Fibroblast of skin of back (primary cell): ENCODE data around the gene KRTAP5-7. TPM values are rescaled to one million over a fixed set of nuclear protein-coding genes. Genes with fewer than 3 reads are reported as not detected.
"Not testable (repeated sequence)": the region's sequence is repeated elsewhere in the genome, so short reads cannot be mapped to it uniquely, and the experiment has no call there.

Experiments used
- DNase-seq: peaks from one replicate; pipeline ENCODE4 v3.0.0-alpha.2; 2013
- polyA plus RNA-seq, 2 experiments: library from polyadenylated mRNA; unstranded; fragments of 120-200 nt; gene quantifications; one replicate each; pipeline ENCODE4 v1.2.1, GENCODE V29; 2013; ENCODE audit not compliant: insufficient read length in 2 of 2

KRTAP5-7 gene, protein sequence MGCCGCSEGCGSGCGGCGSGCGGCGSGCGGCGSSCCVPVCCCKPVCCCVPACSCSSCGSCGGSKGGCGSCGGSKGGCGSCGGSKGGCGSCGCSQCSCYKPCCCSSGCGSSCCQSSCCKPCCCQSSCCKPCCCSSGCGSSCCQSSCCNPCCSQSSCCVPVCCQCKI
- polyA plus RNA-seq (2013, experiment 1 of 2; ENCODE audit: insufficient read length): not detected
- not detected for polyA plus RNA-seq (2013, experiment 2 of 2; ENCODE audit: insufficient read length)

DNA sequence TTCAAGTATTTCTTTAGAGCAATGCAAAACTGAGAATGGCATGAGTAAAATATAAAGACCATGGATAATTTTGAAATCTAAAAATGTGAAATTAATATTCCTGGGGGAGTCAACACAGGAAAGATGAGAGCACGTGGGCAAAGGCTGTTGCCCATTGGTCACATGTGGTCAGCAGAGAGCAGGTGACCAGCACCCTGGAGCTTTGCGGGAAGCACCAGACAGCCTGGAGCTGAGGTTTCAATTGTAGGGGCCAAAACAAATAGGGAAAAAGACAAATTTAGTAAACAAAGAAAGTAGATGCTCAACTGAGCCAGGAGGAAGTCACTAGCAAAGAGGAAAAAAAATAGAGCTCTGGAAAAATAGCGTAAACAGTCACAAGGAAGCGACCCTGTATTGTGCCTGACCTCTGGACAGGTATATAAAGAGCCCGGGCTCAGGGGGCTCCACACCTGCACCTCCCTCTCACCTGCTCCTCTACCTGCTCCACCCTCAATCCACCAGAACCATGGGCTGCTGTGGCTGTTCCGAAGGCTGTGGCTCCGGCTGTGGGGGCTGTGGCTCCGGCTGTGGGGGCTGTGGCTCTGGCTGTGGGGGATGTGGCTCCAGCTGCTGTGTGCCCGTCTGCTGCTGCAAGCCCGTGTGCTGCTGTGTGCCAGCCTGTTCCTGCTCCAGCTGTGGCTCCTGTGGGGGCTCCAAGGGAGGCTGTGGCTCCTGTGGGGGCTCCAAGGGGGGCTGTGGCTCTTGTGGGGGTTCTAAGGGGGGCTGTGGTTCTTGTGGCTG, at the start of gene KRTAP5-7:
TSS of gene KRTAP5-7 (plus strand) at position 472 of the 780 bp plus-strand sequence. CDS start at position 506, 34 bp downstream.
- DNase-seq: not testable (repeated sequence)

DNA sequence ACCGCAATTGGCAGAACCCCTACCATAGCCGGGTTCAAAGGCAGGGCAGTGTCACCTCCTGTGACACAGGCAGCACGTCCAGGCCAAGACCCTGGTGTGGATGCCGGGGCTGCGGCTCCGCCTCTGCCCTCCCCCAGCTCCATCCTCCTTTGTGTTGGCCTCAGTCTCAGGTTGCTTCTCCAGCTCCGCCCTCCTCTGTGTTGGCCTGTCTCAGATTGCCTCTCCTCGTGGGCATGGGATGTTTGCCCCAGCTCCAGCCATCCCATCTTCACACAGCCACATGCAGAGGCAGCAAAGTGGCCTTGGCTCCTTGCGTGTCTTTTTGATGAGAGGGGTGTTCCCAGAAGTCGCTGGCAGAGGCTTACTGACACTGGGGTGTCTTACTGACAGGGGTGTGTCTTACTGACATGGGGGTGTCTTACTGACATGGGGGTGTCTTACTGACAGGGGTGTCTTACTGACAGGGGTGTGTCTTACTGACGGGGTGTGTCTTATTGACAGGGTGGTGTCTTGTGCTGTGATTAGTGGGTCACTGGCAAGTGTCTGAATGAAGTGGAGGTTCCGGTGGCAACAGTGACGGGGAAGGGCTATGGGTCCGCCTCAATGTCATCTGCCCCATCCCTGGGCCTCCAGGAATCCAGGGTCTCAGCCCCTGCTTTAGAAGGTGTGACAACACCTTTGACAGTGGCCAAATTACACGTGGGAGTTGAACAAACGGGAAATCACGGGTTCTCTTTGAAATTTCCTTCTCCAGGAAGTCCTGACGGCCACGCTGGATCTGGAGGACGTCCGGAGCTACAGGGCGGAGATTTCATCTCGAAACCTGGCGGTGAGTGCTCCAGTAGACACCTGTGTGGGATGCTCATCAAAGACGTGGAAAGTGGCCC, 49.2 kb upstream of the KRTAP5-7 start:
- DNase-seq: no peak

DNA sequence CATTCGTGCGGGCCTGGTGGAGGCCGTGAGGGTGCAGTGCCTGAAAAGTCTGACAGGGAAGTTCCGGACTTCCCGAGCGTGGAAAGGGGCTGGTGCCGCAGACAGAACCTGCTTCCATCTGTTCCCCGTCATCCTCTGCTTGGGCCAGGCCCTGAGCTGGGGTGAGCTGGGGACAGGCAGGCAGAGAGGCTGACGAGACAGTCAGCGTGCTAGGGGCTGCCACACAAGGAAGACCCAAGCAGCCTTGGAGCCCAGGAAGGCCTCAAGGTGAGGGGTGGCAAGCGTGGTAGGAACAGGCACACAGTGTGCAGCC, 48.6 kb upstream of the KRTAP5-7 start:
- DNase-seq: no peak

DNA sequence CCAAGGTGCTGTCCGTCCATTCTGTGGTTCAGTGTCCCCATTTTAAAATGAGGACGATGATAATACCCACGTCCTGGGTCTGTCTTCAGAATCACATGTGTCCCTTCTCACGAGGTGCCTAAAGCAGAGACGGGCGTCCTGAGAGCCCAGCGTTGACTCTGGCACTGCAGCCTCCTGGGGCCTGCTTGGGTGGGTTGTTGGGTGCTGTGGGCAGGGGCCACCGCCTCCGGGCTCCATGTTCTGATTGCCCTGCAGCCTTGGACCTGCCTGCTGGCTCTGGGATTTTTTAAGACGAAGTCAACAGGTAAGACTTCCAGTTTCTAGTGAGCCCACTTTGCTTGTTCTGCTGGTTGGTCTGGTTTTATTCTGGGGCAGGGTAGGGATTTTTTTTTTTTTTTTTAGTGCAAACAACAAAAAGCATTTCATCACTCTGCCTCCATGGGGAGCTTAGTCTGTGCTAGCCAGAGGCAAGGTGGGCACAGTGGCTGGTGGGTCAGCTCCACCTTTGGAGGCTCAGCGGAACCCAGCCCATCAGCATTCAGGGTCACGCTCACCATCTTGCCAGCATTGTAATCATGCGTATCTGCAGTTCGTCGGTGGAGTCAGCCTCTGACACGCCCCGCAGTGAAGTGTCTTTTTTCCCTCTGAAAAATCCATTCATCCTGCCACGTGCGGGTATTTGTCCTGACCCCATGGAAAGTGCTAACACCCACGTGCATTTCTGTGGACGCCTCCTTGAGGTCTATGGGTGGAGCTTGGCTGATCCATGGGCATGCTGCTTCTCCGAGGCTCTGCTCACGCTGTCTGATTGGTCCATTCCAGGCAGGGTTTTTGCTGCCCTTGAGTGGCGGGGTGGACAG, 45.7 kb upstream of the KRTAP5-7 start:
- DNase-seq: no peak

DNA sequence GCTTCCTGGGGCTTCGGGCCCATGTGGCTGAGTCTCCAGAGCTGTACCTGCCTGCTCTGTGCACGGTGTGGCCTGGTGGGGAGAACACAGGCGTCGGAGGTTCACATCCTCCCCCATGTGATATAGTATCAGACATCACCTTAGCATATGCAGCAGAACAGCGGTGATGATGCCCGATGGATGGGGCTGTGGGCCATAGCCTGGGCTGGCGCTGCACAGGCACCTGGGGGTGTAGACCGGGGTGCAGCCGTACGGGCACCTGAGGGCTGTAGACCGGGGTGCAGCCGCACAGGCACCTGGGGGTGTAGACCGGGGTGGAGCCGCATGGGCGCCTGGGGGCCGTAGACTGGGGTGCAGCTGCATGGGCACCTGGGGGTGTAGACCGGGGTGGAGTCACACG, 44.9 kb upstream of the KRTAP5-7 start:
- DNase-seq: no peak

DNA sequence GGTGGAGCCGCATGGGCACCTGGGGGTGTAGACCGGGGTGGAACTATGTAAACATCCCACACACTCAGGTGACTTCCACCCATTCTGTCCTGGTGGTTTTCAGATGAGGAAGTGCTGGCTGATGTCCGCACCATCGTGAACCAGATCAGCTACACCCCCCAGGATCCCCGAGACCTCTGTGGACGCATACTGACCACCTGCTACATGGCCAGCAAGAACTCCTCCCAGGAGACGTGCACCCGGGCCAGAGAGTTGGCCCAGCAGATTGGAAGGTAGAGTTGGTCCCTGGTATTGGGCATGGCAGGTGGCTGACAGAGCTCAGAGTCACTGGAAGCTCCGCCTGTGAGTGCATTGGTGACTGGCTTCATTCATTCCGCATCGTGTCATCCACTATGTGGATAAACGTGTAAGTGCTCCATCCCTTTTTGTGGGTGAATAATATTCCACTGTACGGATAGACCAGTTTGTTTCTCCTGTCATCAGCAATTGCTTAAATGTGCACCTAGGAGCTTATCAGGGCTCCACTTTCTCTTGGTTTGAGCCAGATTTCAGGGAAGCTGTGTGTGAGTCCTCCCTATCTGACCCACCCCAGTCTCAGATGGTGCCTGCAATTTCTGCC, 44.2 kb upstream of the KRTAP5-7 start:
- no peak for DNase-seq

DNA sequence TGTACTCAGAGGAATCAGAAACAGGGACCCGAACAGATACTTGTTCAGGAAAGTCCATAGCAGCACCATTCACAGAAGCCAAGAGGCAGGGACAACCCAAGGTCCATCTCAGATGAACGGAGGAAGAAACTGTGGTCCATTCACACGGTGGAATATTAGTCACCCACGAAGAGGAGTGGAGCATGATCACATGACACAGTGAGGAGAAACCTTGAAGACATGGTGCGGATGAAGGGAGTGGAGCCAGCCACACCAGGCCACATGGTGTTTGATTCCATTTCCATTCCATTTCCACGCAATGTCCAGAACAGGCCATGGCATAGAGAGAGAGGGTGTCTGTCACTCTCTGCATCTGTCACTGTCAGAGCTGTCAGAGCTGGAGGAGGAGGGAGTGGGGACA, 43.4 kb upstream of the KRTAP5-7 start:
- no peak for DNase-seq

DNA sequence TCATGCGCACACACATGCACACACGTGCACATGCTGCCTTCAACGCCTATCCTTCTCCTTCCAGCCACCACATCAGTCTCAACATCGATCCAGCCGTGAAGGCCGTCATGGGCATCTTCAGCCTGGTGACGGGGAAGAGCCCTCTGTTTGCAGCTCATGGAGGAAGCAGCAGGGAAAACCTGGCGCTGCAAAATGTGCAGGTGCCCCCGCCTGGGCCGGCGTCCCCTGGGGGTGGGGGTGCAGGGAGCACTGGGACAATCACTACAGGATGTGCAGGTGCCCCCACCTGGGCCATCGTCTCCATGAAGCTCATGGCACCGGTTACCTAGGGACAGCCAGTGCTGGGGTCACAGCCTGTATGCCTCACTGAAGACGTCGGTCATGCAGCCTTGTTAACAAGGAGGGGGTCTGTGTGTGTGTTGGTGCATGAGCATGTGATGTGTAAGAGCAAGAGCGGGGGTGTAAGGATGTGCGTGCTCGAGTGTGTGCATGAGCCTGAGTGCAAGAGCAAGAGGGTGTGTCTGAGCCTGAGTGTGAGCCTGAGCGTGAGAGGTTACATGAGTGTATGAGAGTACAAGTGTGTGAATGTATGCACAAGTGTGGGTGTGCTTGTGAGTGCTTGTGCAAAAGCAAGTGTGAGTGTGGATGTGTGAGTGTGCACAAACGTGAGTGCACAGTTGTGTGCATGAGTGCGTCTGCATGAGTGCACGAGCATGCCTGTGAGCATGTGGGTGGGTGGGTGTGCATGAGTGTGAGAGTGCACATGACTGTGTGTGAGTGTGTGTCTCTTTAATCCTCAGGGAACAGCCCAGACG, 42.6 kb upstream of the KRTAP5-7 start:
- DNase-seq: no peak

DNA sequence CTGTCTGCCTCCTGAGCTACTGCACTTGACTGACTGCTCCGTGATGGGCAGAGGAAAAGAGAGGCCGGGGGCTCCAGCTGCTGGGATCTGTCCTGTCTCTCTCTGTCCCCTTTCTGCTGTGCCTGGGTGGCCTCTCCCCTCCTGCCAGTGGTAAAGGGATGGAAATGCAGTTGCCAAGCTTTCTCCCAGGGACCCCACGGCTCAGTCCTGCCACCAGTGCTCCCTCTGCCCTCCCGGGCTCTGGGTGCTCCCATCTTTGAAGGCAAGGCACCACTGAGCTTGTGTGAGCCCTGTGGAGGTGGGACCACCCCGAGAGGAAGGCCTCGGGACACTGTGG, 42.0 kb upstream of the KRTAP5-7 start:
- DNase-seq: no peak

DNA sequence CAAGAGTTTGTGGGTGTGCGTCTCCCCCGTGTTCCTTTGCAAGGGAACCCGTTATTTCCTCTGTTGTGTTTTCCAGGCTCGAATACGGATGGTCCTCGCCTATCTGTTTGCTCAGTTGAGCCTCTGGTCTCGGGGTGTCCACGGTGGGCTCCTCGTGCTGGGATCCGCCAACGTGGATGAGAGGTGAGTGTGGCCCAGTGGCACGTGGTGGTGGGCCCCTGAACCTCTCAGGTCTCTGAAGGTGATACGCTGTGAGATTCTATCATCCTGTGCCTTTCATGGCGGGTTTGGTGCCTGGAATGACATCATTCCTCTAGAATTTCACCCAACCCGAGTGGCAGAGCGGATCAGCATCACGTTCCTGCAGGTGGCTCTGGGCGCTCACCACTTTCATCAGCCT, 41.6 kb upstream of the KRTAP5-7 start:
- no peak for DNase-seq

DNA sequence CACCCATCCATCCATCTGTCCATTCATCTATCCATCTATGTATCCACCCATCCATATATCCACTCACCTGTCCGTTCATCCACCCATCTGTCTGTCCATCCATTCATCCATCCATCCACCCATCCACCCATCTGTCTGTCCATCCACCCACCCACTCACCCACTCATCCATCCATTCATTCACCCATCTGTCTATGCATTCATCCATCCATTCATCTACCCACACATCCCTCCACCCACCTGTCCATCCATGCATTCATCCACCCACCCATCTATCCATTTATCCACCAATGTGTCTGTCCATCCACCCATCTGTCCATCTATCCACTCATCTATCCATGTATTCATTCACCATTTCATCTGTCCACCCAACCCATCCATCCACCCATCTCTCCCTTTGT, 40.7 kb upstream of the KRTAP5-7 start:
- DNase-seq: no peak

DNA sequence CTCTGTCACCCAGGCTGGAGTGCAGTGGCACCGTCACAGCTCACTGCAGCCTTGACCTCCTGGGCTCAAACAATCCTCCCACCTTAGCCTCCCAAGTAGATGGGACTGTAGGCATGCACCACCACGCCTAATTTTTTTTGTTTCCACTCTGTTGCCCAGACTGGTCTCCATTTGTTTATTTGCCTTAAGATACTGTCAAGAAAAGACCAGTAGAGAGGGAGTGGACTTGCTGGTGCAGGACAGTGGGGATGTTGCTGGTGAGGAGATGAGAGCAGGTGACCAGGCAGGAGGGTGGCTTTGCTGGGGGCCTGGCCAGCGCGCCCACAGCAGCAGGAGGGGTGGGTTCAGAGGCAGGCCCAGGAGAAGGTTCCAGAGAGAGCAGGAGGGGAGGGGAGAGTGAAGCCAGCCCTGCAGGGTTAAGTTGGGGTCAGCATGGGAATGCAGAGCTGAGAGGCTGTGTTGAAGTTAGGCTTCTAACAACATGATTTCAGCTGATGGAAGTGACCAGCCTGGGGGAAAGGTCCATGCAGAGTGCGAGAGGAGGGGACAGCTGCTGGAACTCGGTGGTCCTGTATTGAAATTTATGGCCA, 38.3 kb upstream of the KRTAP5-7 start:
- no peak for DNase-seq

DNA sequence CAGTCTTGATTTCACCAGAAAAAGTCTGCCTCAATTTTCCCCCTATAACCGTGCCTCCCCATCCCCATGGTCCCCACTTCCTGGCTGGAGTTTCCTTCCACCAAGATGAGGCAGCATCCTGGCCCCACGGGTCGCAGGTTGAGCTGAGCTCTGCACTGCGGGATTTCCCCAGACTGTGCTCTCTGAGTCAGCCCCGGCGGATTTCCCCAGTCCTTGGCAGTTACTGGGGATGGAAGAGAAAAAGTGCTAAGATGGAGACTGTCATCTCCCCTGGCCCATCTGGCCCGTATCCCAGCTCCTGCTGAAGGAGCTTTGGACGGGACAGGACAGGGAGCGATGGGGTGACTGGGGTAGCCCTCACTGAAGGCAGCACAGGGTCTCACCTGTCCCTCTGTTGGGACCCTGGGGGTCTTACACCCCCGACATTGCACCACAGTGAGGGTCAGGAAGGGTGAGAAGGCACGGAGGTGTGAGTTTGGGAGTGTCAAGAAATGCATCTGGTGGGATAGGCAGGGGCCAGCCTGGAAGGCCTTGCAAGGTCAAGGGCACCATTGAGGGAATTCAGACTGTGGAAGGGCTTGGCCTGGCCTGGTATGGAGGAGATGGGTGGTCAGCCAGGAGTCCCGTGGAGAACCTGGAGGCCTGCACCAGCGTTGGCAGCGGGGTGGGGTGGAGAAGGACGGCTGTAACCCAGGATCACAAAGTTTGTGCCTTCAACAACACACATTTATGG, 37.6 kb upstream of the KRTAP5-7 start:
- DNase-seq: no peak

DNA sequence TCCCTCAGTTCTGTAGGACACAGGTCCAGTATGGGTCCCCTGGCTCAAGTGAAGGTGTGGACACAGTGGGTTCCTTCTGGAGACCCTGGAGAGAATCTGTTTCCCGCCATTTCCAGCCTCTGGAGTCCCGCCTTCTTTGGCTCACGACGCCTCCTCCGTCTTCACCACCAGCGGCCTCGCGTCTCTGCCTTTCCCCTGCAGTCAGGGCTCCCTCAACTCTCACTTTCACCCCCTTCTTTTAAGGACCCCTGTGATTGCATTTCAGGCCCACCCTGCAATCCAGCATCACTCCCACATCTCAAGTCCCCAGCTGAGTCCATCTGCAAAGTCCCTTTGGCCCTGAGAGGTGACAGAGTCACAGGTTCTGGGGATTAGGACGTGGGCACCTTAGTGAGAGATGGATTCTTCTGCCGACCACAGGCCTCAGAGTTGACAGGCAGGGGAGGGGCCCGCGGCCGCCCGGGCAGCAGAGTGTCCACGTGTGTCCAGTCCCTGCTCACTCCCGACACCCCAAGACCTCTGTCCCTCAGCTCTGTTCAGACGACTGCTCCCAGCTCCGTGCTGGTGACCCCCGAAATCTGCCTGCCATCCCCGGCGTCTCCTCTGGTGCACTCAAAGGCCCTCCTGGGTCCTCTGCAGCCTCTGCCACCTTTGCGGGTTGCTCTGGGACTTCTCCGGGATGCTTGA, 36.9 kb upstream of the KRTAP5-7 start:
- no peak for DNase-seq

DNA sequence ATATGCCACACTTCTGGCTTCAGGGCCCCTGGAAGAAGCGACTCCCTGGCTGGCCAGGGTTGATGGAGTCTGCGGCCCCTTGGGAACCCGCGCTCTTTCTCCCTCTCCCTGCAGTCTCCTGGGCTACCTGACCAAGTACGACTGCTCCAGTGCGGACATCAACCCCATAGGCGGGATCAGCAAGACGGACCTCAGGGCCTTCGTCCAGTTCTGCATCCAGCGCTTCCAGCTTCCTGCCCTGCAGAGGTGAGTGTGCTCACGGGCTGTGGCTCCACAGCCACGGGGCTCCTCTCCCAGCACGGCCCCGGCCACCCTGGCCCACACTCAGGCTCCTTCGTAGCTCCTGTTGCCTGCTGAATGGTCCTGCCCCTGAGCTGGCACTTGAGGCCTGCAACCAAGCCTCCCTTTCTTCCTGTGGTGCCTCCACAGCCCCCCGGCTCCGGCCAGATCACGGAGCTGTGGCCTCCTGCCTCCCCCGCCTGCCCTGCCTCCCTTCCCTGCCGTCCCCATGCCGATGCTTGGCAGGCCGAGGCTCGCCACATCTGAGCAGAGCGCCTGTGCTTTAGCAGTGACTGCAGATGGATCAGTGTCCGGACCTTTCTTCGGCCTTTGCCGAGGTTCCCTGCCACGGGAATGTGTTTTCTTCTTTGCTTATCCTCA, 36.2 kb upstream of the KRTAP5-7 start:
- DNase-seq: no peak

DNA sequence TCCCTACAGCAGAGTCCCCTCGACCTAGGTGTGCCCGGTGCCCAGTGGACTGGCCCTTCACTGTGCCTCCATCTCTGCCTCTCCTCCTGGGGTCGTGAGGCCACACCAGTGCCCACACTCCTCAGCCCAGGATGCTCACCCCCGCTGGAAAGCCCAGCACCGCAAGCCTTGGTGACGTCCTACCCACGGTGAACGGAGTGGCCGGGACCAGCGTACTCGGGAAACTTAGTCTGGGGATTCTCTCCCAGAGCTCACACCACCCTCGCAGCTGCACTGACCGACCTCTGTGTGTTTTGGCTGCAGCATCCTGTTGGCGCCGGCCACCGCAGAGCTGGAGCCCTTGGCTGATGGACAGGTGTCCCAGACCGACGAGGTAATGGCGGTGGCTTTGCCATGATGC, 35.5 kb upstream of the KRTAP5-7 start:
- DNase-seq: no peak

DNA sequence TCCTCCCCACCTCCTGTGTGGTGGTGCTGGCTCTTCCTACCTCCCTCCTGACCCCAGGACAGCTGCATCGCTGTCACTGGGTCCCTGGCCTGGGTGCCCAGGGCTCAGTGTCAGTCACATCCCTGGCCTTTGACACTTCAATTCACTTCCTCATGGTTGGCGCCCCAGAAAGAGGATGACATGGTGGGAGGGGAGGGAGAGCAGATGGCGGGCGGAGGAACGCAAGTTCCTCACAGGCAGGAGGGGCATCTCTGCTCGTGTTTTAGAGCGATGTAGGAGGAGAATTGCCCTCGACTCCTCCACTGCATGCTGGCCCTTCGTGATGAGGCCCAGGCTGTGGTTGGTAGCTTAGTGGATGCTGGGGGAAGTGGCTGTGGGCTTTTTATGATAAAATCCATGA, 35.1 kb upstream of the KRTAP5-7 start:
- DNase-seq: no peak

DNA sequence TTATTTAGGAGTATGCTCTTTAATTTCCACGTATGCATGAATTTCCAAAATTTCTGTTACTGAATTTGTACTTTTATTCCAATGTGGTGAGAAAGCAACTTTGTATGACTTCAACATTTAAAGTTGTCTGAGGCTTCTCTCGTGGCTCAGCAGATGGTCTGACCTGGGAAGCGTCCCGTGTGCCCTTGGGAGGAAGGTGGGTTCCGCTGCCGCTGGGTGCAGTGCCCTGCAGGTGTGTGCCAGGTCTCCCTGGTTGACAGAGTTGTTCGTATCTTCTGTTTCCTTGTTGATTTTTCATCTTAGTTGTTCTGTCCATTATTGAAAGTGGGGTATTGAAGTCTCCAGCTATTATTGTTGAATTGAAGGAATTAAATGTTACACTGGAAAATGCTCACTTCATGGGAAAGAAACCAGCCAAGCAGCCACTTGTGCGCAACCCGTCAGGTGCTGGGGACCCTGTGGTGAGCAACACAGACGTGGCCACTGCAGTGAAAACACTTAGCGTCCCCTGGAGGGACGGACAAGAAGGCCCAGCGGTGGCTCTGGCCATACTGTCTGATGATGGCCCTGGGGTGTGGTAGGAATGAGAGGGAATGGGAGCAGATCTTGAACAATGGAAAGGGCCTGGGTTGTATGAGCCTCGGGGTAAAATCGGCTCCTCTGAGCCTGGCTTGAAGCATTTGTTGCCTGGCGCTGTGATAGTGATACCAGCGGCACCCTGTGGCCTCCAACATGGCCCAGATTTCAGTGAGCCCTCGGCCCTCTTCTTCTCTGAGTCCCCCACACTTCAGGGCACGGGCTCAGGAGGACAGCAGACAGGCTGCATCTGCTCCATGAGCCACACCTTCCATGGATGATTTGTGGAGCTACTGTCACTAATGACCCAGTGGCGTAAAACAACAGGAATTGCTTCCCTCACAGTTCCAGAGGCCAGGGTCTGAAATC, 31.5 kb upstream of the KRTAP5-7 start:
- no peak for DNase-seq
